22Rv1 (cell line): ENCODE results near the gene PCSK2.

Source experiments
- H3K27ac ChIP-seq: fragments of 450-650 bp; 2 replicates; pipeline ENCODE4 v1.5.1; 2017
- ZFX ChIP-seq: fragments of 450-650 bp; IDR thresholded peaks from 2 replicates; pipeline ENCODE4 v1.6.1; 2017; ENCODE audit warnings: antibody characterized with exemption, borderline replicate concordance
- TF ChIP-seq, protein P1 (sequence below): fragments of 450-650 bp; IDR thresholded peaks from 2 replicates; pipeline ENCODE4 v1.5.1; 2017; ENCODE audit warnings: mild to moderate bottlenecking

Gene PCSK2

DNA sequence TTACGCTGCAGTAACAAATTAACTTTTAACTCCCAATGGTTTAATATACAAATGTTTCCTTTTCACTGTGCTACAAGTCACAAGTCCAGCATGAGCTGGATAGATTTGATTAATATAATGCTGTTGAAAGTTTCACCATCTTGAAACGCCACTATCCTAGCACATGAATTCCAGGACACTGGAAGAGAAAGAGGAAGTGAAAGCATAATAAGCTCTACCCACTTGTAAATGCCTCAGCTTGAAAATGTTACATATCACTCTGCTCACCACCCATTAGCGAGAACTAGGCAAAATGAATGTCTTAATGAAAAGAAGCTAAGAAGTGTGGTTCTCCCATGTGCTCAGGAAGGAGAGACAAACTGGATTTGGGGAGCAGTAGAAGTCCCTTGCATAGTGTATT, 46.9 kb downstream of the PCSK2 start:
- TF ChIP-seq, protein P1, sequence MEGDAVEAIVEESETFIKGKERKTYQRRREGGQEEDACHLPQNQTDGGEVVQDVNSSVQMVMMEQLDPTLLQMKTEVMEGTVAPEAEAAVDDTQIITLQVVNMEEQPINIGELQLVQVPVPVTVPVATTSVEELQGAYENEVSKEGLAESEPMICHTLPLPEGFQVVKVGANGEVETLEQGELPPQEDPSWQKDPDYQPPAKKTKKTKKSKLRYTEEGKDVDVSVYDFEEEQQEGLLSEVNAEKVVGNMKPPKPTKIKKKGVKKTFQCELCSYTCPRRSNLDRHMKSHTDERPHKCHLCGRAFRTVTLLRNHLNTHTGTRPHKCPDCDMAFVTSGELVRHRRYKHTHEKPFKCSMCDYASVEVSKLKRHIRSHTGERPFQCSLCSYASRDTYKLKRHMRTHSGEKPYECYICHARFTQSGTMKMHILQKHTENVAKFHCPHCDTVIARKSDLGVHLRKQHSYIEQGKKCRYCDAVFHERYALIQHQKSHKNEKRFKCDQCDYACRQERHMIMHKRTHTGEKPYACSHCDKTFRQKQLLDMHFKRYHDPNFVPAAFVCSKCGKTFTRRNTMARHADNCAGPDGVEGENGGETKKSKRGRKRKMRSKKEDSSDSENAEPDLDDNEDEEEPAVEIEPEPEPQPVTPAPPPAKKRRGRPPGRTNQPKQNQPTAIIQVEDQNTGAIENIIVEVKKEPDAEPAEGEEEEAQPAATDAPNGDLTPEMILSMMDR = no peak
- TF ChIP-seq ZFX = no peak
- no peak overlapping the region for H3K27ac ChIP-seq

- TF ChIP-seq, protein P1 = no peak
- TF ChIP-seq ZFX = no peak
- no peak overlapping the region for H3K27ac ChIP-seq
These were observed 49.3 kb downstream of the PCSK2 start for GRCh38 chr20:17276101-17276500.

DNA sequence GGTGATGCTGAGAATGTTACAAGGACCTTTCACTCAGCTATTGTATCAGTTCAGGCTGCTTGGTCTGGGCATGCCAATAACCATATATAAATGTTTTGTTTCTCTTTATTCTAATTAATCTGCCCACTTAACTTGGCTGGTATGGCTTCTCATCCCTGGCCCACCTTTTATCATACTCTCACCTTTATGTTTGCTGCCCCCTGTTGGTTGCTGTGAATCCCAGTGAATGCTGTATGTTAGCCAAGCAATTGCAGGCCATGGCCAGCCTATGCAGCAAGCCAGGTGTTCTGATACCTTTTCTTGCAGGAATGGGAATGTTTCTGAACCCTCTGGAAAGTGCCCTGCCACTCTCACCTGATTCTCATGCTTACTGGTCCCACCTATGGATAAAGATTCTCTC, 54.6 kb downstream of the PCSK2 start:
- no peak for TF ChIP-seq ZFX
- TF ChIP-seq, protein P1 = peak; percentile 76

DNA sequence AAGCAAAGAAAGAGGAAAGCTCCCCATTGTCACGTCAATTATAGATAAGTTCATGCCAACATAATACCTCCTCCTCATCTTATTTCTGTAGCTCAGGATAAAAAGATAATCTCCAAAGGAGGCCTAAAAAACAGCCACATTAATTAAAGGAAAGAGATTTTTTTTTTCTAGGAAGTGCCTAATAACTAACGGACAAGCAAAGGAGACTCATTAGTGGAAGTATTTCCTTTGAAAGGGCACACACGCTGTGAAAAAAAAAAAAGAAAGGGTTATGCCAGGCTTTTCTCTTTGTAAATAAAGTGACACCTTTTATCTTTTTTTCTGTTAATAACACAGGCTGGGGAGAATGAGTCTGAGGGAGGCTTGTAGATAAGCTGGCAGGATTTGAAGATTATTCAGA, 55.7 kb downstream of the PCSK2 start:
- no peak overlapping the region for H3K27ac ChIP-seq
- TF ChIP-seq, protein P1 = no peak
- no peak for TF ChIP-seq ZFX

More for the DNA sequence above, 54.6 kb downstream of the PCSK2 start:
- no peak overlapping the region for H3K27ac ChIP-seq

DNA sequence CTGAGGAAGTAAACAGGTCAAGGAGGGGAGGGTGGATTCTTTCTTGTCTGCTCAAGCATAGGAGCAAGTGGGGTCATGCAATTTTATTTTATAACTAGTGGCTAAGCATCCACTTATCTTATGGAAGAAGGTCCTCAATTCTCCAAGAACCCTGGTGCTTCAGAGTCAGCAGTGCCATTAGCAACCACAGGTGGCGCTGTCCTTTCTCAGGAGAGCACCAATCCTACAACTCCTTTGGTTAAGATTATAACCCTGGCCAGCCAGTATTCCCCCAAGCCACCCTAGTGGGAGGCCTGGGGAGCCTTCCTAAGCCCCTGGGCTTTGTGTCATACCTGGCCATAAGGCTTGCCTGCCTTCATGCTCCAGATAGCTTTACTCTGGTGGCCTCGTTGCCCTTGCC, 60.7 kb downstream of the PCSK2 start:
- H3K27ac ChIP-seq = no peak overlapping the region
- no peak for TF ChIP-seq ZFX
- TF ChIP-seq, protein P1 = peak; percentile 44

DNA sequence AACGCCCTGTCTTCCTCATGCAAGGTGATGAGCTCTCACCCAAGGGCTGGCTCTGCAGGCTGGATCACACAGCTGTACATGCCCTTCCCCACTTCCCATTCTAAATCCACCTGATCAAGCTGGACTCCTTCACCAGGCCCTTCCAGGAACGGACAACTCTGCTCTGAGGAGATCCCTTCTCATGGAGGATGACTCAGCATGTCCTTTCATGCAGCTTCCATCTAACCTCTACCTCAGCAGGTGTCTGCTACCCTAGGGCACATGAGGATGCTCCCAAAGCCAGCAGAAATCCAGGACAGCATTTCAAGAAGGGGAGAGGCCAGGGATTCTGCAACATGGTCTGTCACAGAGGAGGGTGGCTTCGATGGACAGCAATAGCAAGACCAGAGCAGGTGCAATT, 61.2 kb downstream of the PCSK2 start:
- TF ChIP-seq, protein P1 = no peak; the same call in 1 of the 2 replicates
- no peak for TF ChIP-seq ZFX
- no peak overlapping the region for H3K27ac ChIP-seq

- H3K27ac ChIP-seq = no peak overlapping the region
- no peak for TF ChIP-seq ZFX
- TF ChIP-seq, protein P1 = no peak
These were observed 68.4 kb downstream of the PCSK2 start for GRCh38 chr20:17295151-17295726.
